NCI-H774 (cell line): ENCODE results near the gene KCNQ5.

ENCODE experiments used
- DNase-seq: peaks from one replicate; lab custom pipeline; 2025; lab: John Stamatoyannopoulos, UW

The KCNQ5 gene

GRCh38 chr6:73121421-73121993 lies 499.6 kb downstream of the KCNQ5 start:
- no peak for DNase-seq

GRCh38 chr6:73123632-73124329 lies 501.9 kb downstream of the KCNQ5 start:
- no peak for DNase-seq

GRCh38 chr6:73129653-73130443 lies 508.0 kb downstream of the KCNQ5 start:
- peak; percentile 76 for DNase-seq

GRCh38 chr6:73131706-73132105 lies 509.8 kb downstream of the KCNQ5 start:
- DNase-seq, result no peak

- no peak for DNase-seq
Measured at GRCh38 chr6:73134588-73134987, 512.7 kb downstream of the KCNQ5 start.

GRCh38 chr6:73139681-73140383 lies 518.0 kb downstream of the KCNQ5 start:
- DNase-seq, result no peak

- DNase-seq, result no peak
Measured at GRCh38 chr6:73143551-73143950, 521.7 kb downstream of the KCNQ5 start.

- DNase-seq, result no peak
Measured at GRCh38 chr6:73144516-73144915, 522.7 kb downstream of the KCNQ5 start.

GRCh38 chr6:73145690-73146089 lies 523.8 kb downstream of the KCNQ5 start:
- DNase-seq, result no peak

GRCh38 chr6:73151732-73152131 lies 529.9 kb downstream of the KCNQ5 start:
- no peak for DNase-seq

- no peak for DNase-seq
Measured at GRCh38 chr6:73152556-73152955, 530.7 kb downstream of the KCNQ5 start.

GRCh38 chr6:73152966-73153757 lies 531.3 kb downstream of the KCNQ5 start:
- DNase-seq, result no peak

- no peak for DNase-seq
Measured at GRCh38 chr6:73156793-73157767, 535.2 kb downstream of the KCNQ5 start.

- DNase-seq, result no peak
Measured at GRCh38 chr6:73157870-73158269, 536.0 kb downstream of the KCNQ5 start.

- no peak for DNase-seq
Measured at GRCh38 chr6:73169111-73169510, 547.2 kb downstream of the KCNQ5 start.

GRCh38 chr6:73169633-73170032 lies 547.8 kb downstream of the KCNQ5 start:
- no peak for DNase-seq

- no peak for DNase-seq
Measured at GRCh38 chr6:73174646-73175045, 552.8 kb downstream of the KCNQ5 start.

- DNase-seq, result no peak
Measured at GRCh38 chr6:73176057-73176456, 554.2 kb downstream of the KCNQ5 start.

- DNase-seq, result no peak
Measured at GRCh38 chr6:73177221-73177944, 555.5 kb downstream of the KCNQ5 start.
